Activated CD8-positive, alpha-beta memory T cell treated with anti-CD3 and anti-CD28 coated beads, Interleukin-2, amount 10 ng/mL, durations not matched to agents 7 days and 5 days (primary cell): ENCODE measurements around the gene ATXN7. TPM values are rescaled to one million over a fixed set of nuclear protein-coding genes. Genes with fewer than 3 reads are reported as not detected.

ENCODE experiments used
- ATAC-seq: fragments of 150-1000 bp; cut with Tn5 transposase; one replicate; pipeline ENCODE4 v1.10.0; 2021; ENCODE audit warnings: moderate library complexity
- CTCF ChIA-PET: fragments of 350-600 bp; sonication (Branson Sonifier 250); formaldehyde crosslinking; loops from one replicate; lab custom pipeline; 2021; ENCODE audit warnings: antibody characterized with exemption; lab: Charles Lee
- DNase-seq: peaks from one replicate; pipeline ENCODE4 v3.0.0-alpha.2; 2020
- H3K27ac Mint-ChIP-seq: one replicate; pipeline ENCODE4 v1.8.0; 2021; ENCODE audit warnings: mild to moderate bottlenecking, mixed read lengths
- H3K27me3 Mint-ChIP-seq: one replicate; pipeline ENCODE4 v1.8.0; 2021; ENCODE audit warnings: mixed read lengths
- H3K36me3 Mint-ChIP-seq: one replicate; pipeline ENCODE4 v1.8.0; 2021; ENCODE audit warnings: mild to moderate bottlenecking, mixed read lengths
- H3K4me1 Mint-ChIP-seq: one replicate; pipeline ENCODE4 v1.8.0; 2021; ENCODE audit warnings: mixed read lengths
- H3K4me3 Mint-ChIP-seq: one replicate; pipeline ENCODE4 v1.8.0; 2021; ENCODE audit warnings: mild to moderate bottlenecking, moderate library complexity, mixed read lengths
- H3K9me3 Mint-ChIP-seq: one replicate; pipeline ENCODE4 v1.8.0; 2022; ENCODE audit warnings: low read depth, mixed read lengths
- total RNA-seq, 2 experiments: library from RNA; stranded (reverse); gene quantifications; one replicate each; pipeline ENCODE4 v1.2.3, GENCODE V29; 2021

Gene ATXN7
- total RNA-seq, 2 experiments from 2014 or later = 41.9 to 56.5 TPM

- DNase-seq = peak; percentile 79
- Mint-ChIP-seq H3K4me1 (peaks cover 75% of the 10 kb centered on the region), H3K36me3 (peaks cover 32% of the 10 kb centered on the region), H3K4me3 (peak overlapping the region; percentile 53), H3K27me3 (no peaks in the 10 kb centered on the region), H3K9me3 (no peaks in the 10 kb centered on the region), H3K27ac (peak overlapping the region; percentile 77)
- peak; percentile 66 for ATAC-seq
- CTCF ChIA-PET = interaction anchor here (0.9 to 1.5 kb wide), 3 partner anchors 11 to 26 kb away, joined by 3 to 5 read pairs (median 3); no protein-coding TSS in a partner anchor
These were observed 70.6 kb downstream of the ATXN7 start for GRCh38 chr3:63934041-63934866.

- Mint-ChIP-seq H3K4me3 (no peak overlapping the region), H3K4me1 (peaks cover 73% of the 10 kb centered on the region), H3K27me3 (no peaks in the 10 kb centered on the region), H3K9me3 (no peaks in the 10 kb centered on the region), H3K27ac (no peak overlapping the region), H3K36me3 (peaks cover 29% of the 10 kb centered on the region)
- DNase-seq (no peak), ATAC-seq (no peak)
- CTCF ChIA-PET = interaction anchor here (1.0 kb wide), 1 partner anchor 9 kb away, joined by 4 read pairs; no protein-coding TSS in a partner anchor
These were observed 73.3 kb downstream of the ATXN7 start for GRCh38 chr3:63936925-63937324.

GRCh38 chr3:63937661-63938651 is 74.3 kb downstream of the ATXN7 start:
- H3K4me3 Mint-ChIP-seq = no peak overlapping the region
- peak overlapping the region; percentile 10 for H3K27ac Mint-ChIP-seq

GRCh38 chr3:63940389-63940757 is 76.7 kb downstream of the ATXN7 start:
- no peaks in the 10 kb centered on the region for H3K9me3 Mint-ChIP-seq
- peaks cover 55% of the 10 kb centered on the region for H3K4me1 Mint-ChIP-seq
- DNase-seq (no peak), ATAC-seq (no peak)
- peaks cover 37% of the 10 kb centered on the region for H3K36me3 Mint-ChIP-seq
- H3K27me3 Mint-ChIP-seq = no peaks in the 10 kb centered on the region
- CTCF ChIA-PET = interaction anchor here (1.6 kb wide), 1 partner anchor 12 kb away, joined by 3 read pairs; no protein-coding TSS in a partner anchor
- no peak overlapping the region for H3K4me3 Mint-ChIP-seq
- no peak overlapping the region for H3K27ac Mint-ChIP-seq

More at GRCh38 chr3:63937661-63938651, 74.3 kb downstream of the ATXN7 start:
- peaks cover 27% of the 10 kb centered on the region for H3K36me3 Mint-ChIP-seq
- peaks cover 68% of the 10 kb centered on the region for H3K4me1 Mint-ChIP-seq
- CTCF ChIA-PET = interaction anchor here (0.7 to 1.0 kb wide), 3 partner anchors 8 to 27 kb away, joined by 3 to 4 read pairs (median 3); no protein-coding TSS in a partner anchor
- DNase-seq = no peak
- H3K9me3 Mint-ChIP-seq = no peaks in the 10 kb centered on the region
- H3K27me3 Mint-ChIP-seq = no peaks in the 10 kb centered on the region
- ATAC-seq = no peak

GRCh38 chr3:63942528-63942927 is 78.9 kb downstream of the ATXN7 start:
- peaks cover 29% of the 10 kb centered on the region for H3K36me3 Mint-ChIP-seq
- CTCF ChIA-PET = interaction anchor here (3.4 kb wide), 1 partner anchor 19 kb away, joined by 9 read pairs; no protein-coding TSS in a partner anchor
- H3K27ac Mint-ChIP-seq = no peak overlapping the region
- H3K9me3 Mint-ChIP-seq = no peaks in the 10 kb centered on the region
- H3K27me3 Mint-ChIP-seq = no peaks in the 10 kb centered on the region
- DNase-seq (no peak), ATAC-seq (no peak)
- peaks cover 44% of the 10 kb centered on the region for H3K4me1 Mint-ChIP-seq
- H3K4me3 Mint-ChIP-seq = no peak overlapping the region

GRCh38 chr3:63943678-63944077 is 80.0 kb downstream of the ATXN7 start:
- ATAC-seq (peak; percentile 39), DNase-seq (no peak)
- CTCF ChIA-PET = interaction anchor here (1.0 to 3.4 kb wide), 2 partner anchors 18 to 32 kb away, joined by 3 to 9 read pairs; partner anchors contain the start of gene SCAANT1
- peaks cover 29% of the 10 kb centered on the region for H3K36me3 Mint-ChIP-seq
- peaks cover 42% of the 10 kb centered on the region for H3K4me1 Mint-ChIP-seq
- no peaks in the 10 kb centered on the region for H3K27me3 Mint-ChIP-seq
- no peaks in the 10 kb centered on the region for H3K9me3 Mint-ChIP-seq
- no peak overlapping the region for H3K4me3 Mint-ChIP-seq
- H3K27ac Mint-ChIP-seq = peak overlapping the region; percentile 38

GRCh38 chr3:63945558-63946096 is 82.0 kb downstream of the ATXN7 start:
- peaks cover 25% of the 10 kb centered on the region for H3K36me3 Mint-ChIP-seq
- CTCF ChIA-PET = interaction anchor here (0.8 to 2.1 kb wide), 2 partner anchors 8 to 23 kb away, joined by 3 to 4 read pairs; no protein-coding TSS in a partner anchor
- H3K9me3 Mint-ChIP-seq = no peaks in the 10 kb centered on the region
- peaks cover 43% of the 10 kb centered on the region for H3K4me1 Mint-ChIP-seq
- H3K27ac Mint-ChIP-seq = no peak overlapping the region
- H3K4me3 Mint-ChIP-seq = no peak overlapping the region
- ATAC-seq (no peak), DNase-seq (no peak)
- no peaks in the 10 kb centered on the region for H3K27me3 Mint-ChIP-seq

GRCh38 chr3:63946753-63947152 is 83.1 kb downstream of the ATXN7 start:
- no peak overlapping the region for H3K27ac Mint-ChIP-seq
- ATAC-seq = no peak
- CTCF ChIA-PET = interaction anchor here (1.0 to 2.1 kb wide), 3 partner anchors 10 to 35 kb away, joined by 3 to 4 read pairs (median 3); partner anchors contain the start of gene SCAANT1

GRCh38 chr3:63947594-63947993 is 83.9 kb downstream of the ATXN7 start:
- Mint-ChIP-seq H3K27ac (peak overlapping the region; percentile 16), H3K27me3 (no peaks in the 10 kb centered on the region), H3K9me3 (no peaks in the 10 kb centered on the region), H3K4me3 (no peak overlapping the region), H3K36me3 (peaks cover 28% of the 10 kb centered on the region), H3K4me1 (peaks cover 53% of the 10 kb centered on the region)
- no peak for ATAC-seq
- CTCF ChIA-PET = interaction anchor here (1.0 to 1.1 kb wide), 2 partner anchors 14 to 35 kb away, joined by 3 read pairs; partner anchors contain the start of gene SCAANT1
- no peak for DNase-seq

More at GRCh38 chr3:63946753-63947152, 83.1 kb downstream of the ATXN7 start:
- DNase-seq = no peak
- Mint-ChIP-seq H3K27me3 (no peaks in the 10 kb centered on the region), H3K9me3 (no peaks in the 10 kb centered on the region), H3K4me3 (no peak overlapping the region), H3K36me3 (peaks cover 27% of the 10 kb centered on the region), H3K4me1 (peaks cover 51% of the 10 kb centered on the region)

- H3K4me1 Mint-ChIP-seq = peaks cover 43% of the 10 kb centered on the region
- ATAC-seq = no peak
- no peaks in the 10 kb centered on the region for H3K27me3 Mint-ChIP-seq
- no peak for DNase-seq
- no peaks in the 10 kb centered on the region for H3K9me3 Mint-ChIP-seq
- H3K27ac Mint-ChIP-seq = no peak overlapping the region
- H3K36me3 Mint-ChIP-seq = peaks cover 29% of the 10 kb centered on the region
- no peak overlapping the region for H3K4me3 Mint-ChIP-seq
- CTCF ChIA-PET = no interaction called here
These were observed 85.3 kb downstream of the ATXN7 start for GRCh38 chr3:63949005-63949404.

- Mint-ChIP-seq H3K9me3 (no peaks in the 10 kb centered on the region), H3K27ac (peak overlapping the region; percentile 83), H3K4me1 (peaks cover 43% of the 10 kb centered on the region), H3K36me3 (peaks cover 24% of the 10 kb centered on the region), H3K4me3 (peak overlapping the region; percentile 65), H3K27me3 (no peaks in the 10 kb centered on the region)
- CTCF ChIA-PET = interaction anchor here (0.7 to 1.8 kb wide), 6 partner anchors 10 to 43 kb away, joined by 3 to 8 read pairs (median 4); no protein-coding TSS in a partner anchor
- ATAC-seq (no peak), DNase-seq (no peak)
These were observed 87.0 kb downstream of the ATXN7 start for GRCh38 chr3:63950698-63951097.

- Mint-ChIP-seq H3K36me3 (peaks cover 24% of the 10 kb centered on the region), H3K4me3 (peak overlapping the region; percentile 65), H3K4me1 (peaks cover 43% of the 10 kb centered on the region), H3K27ac (peak overlapping the region; percentile 83), H3K9me3 (no peaks in the 10 kb centered on the region), H3K27me3 (no peaks in the 10 kb centered on the region)
- DNase-seq (no peak), ATAC-seq (peak; percentile 72)
- CTCF ChIA-PET = interaction anchor here (0.7 to 1.8 kb wide), 7 partner anchors 9 to 72 kb away, joined by 3 to 8 read pairs (median 4); no protein-coding TSS in a partner anchor
These were observed 88.0 kb downstream of the ATXN7 start for GRCh38 chr3:63951492-63952247.
